T-cell (primary cell): ENCODE data around the gene PEX11B. TPM values are rescaled to one million over a fixed set of nuclear protein-coding genes. Genes with fewer than 3 reads are reported as not detected.

ENCODE experiments used
- ATAC-seq, 4 experiments: fragments of 200-7000 bp in 3 of 4; fragments of 150-1000 bp in 1 of 4; cut with Tn5 transposase; replicated peaks in 1 of 4; 1 replicate in 3 of 4; 2 replicates in 1 of 4; pipeline ENCODE4 v1.10.0; 2021; ENCODE audit warnings: moderate library complexity in 3 of 4, mild to moderate bottlenecking in 2 of 4, moderate number of reproducible peaks in 1 of 4
- CTCF ChIA-PET, 2 donors: fragments of 300-600 bp; sonication (Branson Sonifier 250); formaldehyde crosslinking; loops; one replicate each; lab custom pipeline; 2022; ENCODE audit warnings: antibody characterized with exemption in 2 of 2; lab: Charles Lee
- POLR2A ChIA-PET, 2 donors: fragments of 300-600 bp; sonication (Branson Sonifier 250); formaldehyde crosslinking; loops; one replicate each; lab custom pipeline; 2022; ENCODE audit warnings: antibody characterized with exemption in 2 of 2; lab: Charles Lee
- DNase-seq, 35 experiments: peaks; one replicate each; pipeline versions ENCODE4 v3.0.0 to v3.0.0-alpha.2; 2013 to 2023
- H3K27ac ChIP-seq: one replicate; pipeline ENCODE4 v1.5.1; 2013; ENCODE audit warnings: low read length
- H3K27me3 ChIP-seq, 2 experiments: replicated peaks in 1 of 2; 1 replicate in 1 of 2; 2 replicates in 1 of 2; pipeline versions ENCODE4 v1.6.1 to v1.7.0; 2013; ENCODE audit warnings: low read length in 1 of 2, mixed read lengths in 1 of 2; ENCODE audit not compliant: control insufficient read depth in 2 of 2, insufficient read depth in 2 of 2; ENCODE audit errors: extremely low read depth in 1 of 2
- H3K36me3 ChIP-seq, 2 donors: 1 replicate in 1 of 2; 2 replicates in 1 of 2; pipeline versions ENCODE4 v1.6.1 to v1.7.0; 2013; ENCODE audit warnings: low read length in 1 of 2; ENCODE audit not compliant: control insufficient read depth in 2 of 2, insufficient read depth in 1 of 2; ENCODE audit errors: extremely low read depth in 1 of 2
- H3K4me1 ChIP-seq, 2 experiments: 1 replicate in 1 of 2; 2 replicates in 1 of 2; pipeline versions ENCODE4 v1.6.1 to v1.7.0; 2013; ENCODE audit warnings: low read length in 2 of 2, mixed read lengths in 1 of 2; ENCODE audit not compliant: insufficient read depth in 2 of 2, control insufficient read depth in 1 of 2; ENCODE audit errors: extremely low read depth in 1 of 2
- H3K4me3 ChIP-seq, 2 donors: 1 replicate in 1 of 2; 2 replicates in 1 of 2; pipeline versions ENCODE4 v1.5.1 to v1.7.0; 2013; ENCODE audit warnings: mild to moderate bottlenecking in 2 of 2, low read length in 1 of 2, moderate library complexity in 1 of 2; ENCODE audit not compliant: control insufficient read depth in 1 of 2; ENCODE audit errors: extremely low read depth in 1 of 2
- H3K9me3 ChIP-seq: 2 replicates; pipeline ENCODE4 v1.7.0; 2013
- H3K27ac Mint-ChIP-seq, 2 donors: one replicate each; pipeline ENCODE4 v1.8.0; 2020 to 2021; ENCODE audit warnings: mild to moderate bottlenecking in 2 of 2, mixed read lengths in 2 of 2
- H3K27me3 Mint-ChIP-seq, 2 donors: one replicate each; pipeline ENCODE4 v1.8.0; 2021 to 2022; ENCODE audit warnings: mixed read lengths in 2 of 2
- H3K36me3 Mint-ChIP-seq: one replicate; pipeline ENCODE4 v1.8.0; 2021; ENCODE audit warnings: mixed read lengths
- H3K4me1 Mint-ChIP-seq, 3 donors: one replicate each; pipeline ENCODE4 v1.8.0; 2020 to 2022; ENCODE audit warnings: mixed read lengths in 3 of 3, mild to moderate bottlenecking in 1 of 3
- H3K4me3 Mint-ChIP-seq, 3 donors: one replicate each; pipeline ENCODE4 v1.8.0; 2020 to 2022; ENCODE audit warnings: mild to moderate bottlenecking in 3 of 3, mixed read lengths in 3 of 3, moderate library complexity in 3 of 3
- H3K9me3 Mint-ChIP-seq, 3 donors: one replicate each; pipeline ENCODE4 v1.8.0; 2020 to 2022; ENCODE audit warnings: mixed read lengths in 3 of 3
- WGBS: methylation state at CpG from one replicate; pipeline ENCODE4 v1.1.5; 2013; ENCODE audit warnings: missing lambda C conversion rate; ENCODE audit not compliant: insufficient coverage; 5-methylcytosine and 5-hydroxymethylcytosine counted together
- total RNA-seq, 35 experiments: library from RNA in 6 of 35; stranded (reverse) in 6 of 35; fragments of 120-200 nt in 1 of 35; gene quantifications; one replicate each; pipeline versions ENCODE4 v1.2.1 to v1.2.4 and lab custom pipeline; 2013 to 2026

Gene PEX11B
- total RNA-seq, 5 donors from 2014 or later (not counting 1 experiment from before 2014, with no cell fraction given): 18.8 to 36.3 (median 34.4) TPM

DNA sequence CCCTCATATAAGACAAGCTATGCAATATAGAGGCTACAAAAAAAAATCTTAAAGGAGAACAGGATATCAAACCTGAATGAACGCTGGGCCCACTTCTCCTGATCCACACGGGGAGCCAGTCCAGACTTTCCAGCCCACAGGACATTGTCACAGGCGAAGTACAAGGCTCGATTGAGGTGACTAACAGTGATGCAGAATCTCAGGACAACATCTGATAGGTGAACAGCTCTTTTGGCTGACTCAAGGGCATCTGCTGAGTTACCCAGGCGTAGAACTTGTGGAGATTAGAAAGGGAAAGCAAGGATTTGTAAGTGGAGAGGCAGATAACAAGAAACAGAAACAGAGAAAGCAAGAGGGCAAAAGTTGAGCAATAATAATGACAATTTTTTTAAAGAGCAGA, 1.8 kb downstream of the PEX11B start:
- Histone ChIP-seq H3K36me3 (peaks cover 7 to 23% of the 10 kb centered on the region in 2 donors), H3K27ac (no peak overlapping the region), H3K4me1 (peaks cover 14 to 29% of the 10 kb centered on the region in 2 experiments), H3K4me3 (no peak overlapping the region), H3K27me3 (no peaks in the 10 kb centered on the region), H3K9me3 (no peaks in the 10 kb centered on the region)
- H3K4me3 Mint-ChIP-seq: peak overlapping the region; percentile 82 to 94 (median 91)
- CTCF ChIA-PET: interaction anchor here in 1 of 2 donors (0.8 to 1.7 kb wide), 3 partner anchors 9 to 72 kb away, joined by 3 to 4 read pairs (median 4); partner anchors contain the start of genes LIX1L and NUDT17
- peaks cover 50 to 55% (median 55%) of the 10 kb centered on the region in 3 donors for H3K4me1 Mint-ChIP-seq
- peak overlapping the region; percentile 71 to 73 for H3K27ac Mint-ChIP-seq
- peaks cover 43% of the 10 kb centered on the region for H3K36me3 Mint-ChIP-seq
- H3K27me3 Mint-ChIP-seq: no peaks in the 10 kb centered on the region
- POLR2A ChIA-PET: interaction anchor here in 1 of 2 donors (0.6 to 0.7 kb wide), 2 partner anchors 9 to 89 kb away, joined by 3 to 8 read pairs; no protein-coding TSS in a partner anchor
- ATAC-seq (no peak), DNase-seq (no peak)
- 96% methylated on average over 5 of the region's 5 CpGs for WGBS
- H3K9me3 Mint-ChIP-seq: no peaks in the 10 kb centered on the region

DNA sequence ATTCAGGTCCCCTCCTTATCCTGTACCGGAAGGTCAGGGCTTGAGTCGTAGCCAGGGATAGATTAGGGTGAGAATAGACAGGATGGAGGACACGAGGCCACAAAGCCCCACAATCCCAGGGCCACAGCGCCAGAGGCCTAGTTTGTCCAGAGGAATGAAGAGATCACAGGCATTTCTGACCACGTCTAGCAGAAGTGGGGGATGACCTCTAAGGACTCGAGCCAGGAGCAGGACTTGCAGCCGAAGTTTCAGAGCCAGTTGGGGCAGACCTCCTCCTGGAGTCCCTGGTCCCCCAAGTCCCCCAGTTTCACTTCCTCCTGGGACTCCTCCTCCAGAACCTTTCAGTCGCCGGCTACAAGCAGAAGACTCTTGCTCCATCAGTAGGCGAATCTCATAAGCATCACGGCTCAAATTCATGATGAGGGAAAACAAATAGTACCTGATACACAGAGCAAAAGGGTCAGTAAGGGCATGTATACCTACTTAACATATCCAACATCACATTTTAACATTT, 6.3 kb downstream of the PEX11B start:
- H3K27me3 ChIP-seq: no peaks in the 10 kb centered on the region
- no peak overlapping the region for H3K27ac ChIP-seq
- 90% methylated on average over 6 of the region's 11 CpGs for WGBS
- no peak for DNase-seq
- peak overlapping the region in 1 of 2 donors; percentile 11 for H3K27ac Mint-ChIP-seq
- no peak overlapping the region for H3K4me3 Mint-ChIP-seq
- H3K36me3 ChIP-seq: peaks cover 7 to 35% of the 10 kb centered on the region in 2 donors
- H3K4me3 ChIP-seq: no peak overlapping the region
- no peaks in the 10 kb centered on the region for H3K9me3 ChIP-seq
- ATAC-seq: no peak
- ChIA-PET CTCF (interaction anchor here in 1 of 2 donors (0.7 kb wide), 1 partner anchor 28 kb away, joined by 4 read pairs; no protein-coding TSS in a partner anchor), POLR2A (no interaction called here)
- H3K9me3 Mint-ChIP-seq: no peaks in the 10 kb centered on the region
- H3K36me3 Mint-ChIP-seq: peaks cover 48% of the 10 kb centered on the region
- H3K4me1 ChIP-seq: peaks cover 0 to 9% of the 10 kb centered on the region in 2 experiments
- H3K4me1 Mint-ChIP-seq: peaks cover 25 to 35% (median 28%) of the 10 kb centered on the region in 3 donors
- no peaks in the 10 kb centered on the region for H3K27me3 Mint-ChIP-seq

DNA sequence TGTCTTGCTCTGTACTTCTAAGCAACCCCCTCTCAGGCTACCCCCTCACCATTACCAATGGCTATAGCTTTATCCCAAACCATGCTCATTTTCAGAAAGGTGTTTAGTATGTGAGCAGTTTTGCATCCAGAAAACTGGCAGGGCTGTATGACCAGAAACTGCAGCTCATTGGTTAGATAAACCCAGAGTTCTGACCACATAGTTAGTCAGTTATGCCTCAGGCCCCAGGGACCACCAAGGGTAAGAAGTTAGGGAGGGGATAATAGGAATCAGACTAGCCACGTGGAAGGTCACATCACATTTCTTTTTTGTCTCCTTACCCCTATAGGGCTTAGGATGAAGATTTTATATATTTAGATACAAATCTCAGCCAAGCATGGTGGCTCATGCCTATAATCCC, 9.9 kb downstream of the PEX11B start:
- no peak overlapping the region for H3K27ac Mint-ChIP-seq
- H3K9me3 Mint-ChIP-seq: no peaks in the 10 kb centered on the region
- H3K36me3 Mint-ChIP-seq: peaks cover 24% of the 10 kb centered on the region
- no peak overlapping the region for H3K27ac ChIP-seq
- ChIA-PET POLR2A (no interaction called here), CTCF (interaction anchor here (0.5 to 3.8 kb wide), 8 partner anchors 8 to 103 kb away, joined by 3 to 26 read pairs (median 4); partner anchors contain the start of genes NUDT17 (in 2 of the 2), ANKRD34A (in 1 of the 2), PIAS3 (in 1 of the 2) and POLR3GL (in 1 of the 2))
- WGBS: no CpG with 5 or more reads among the region's 1 CpG
- DNase-seq (no peak), ATAC-seq (no peak)
- no peak overlapping the region for H3K4me3 Mint-ChIP-seq
- H3K27me3 ChIP-seq: no peaks in the 10 kb centered on the region
- H3K9me3 ChIP-seq: no peaks in the 10 kb centered on the region
- peaks cover 0 to 3% of the 10 kb centered on the region in 2 experiments for H3K4me1 ChIP-seq
- no peak overlapping the region for H3K4me3 ChIP-seq
- peaks cover 6 to 13% (median 7%) of the 10 kb centered on the region in 3 donors for H3K4me1 Mint-ChIP-seq
- no peaks in the 10 kb centered on the region for H3K27me3 Mint-ChIP-seq
- H3K36me3 ChIP-seq: peaks cover 2 to 21% of the 10 kb centered on the region in 2 donors

- Histone ChIP-seq H3K4me1 (peaks cover 0 to 3% of the 10 kb centered on the region in 2 experiments), H3K9me3 (no peaks in the 10 kb centered on the region), H3K36me3 (peaks cover 0 to 16% of the 10 kb centered on the region in 2 donors), H3K27me3 (no peaks in the 10 kb centered on the region), H3K27ac (no peak overlapping the region), H3K4me3 (no peak overlapping the region)
- H3K27ac Mint-ChIP-seq: no peak overlapping the region
- H3K27me3 Mint-ChIP-seq: no peaks in the 10 kb centered on the region
- H3K4me3 Mint-ChIP-seq: no peak overlapping the region
- no peaks in the 10 kb centered on the region for H3K9me3 Mint-ChIP-seq
- CTCF ChIA-PET: interaction anchor here in 1 of 2 donors (0.6 to 1.7 kb wide), 4 partner anchors 9 to 122 kb away, joined by 3 to 6 read pairs (median 4); partner anchors contain the start of gene RBM8A
- DNase-seq (no peak), ATAC-seq (no peak)
- H3K4me1 Mint-ChIP-seq: peaks cover 5 to 8% (median 6%) of the 10 kb centered on the region in 3 donors
- POLR2A ChIA-PET: interaction anchor here (0.6 to 0.8 kb wide), 3 partner anchors 9 to 57 kb away, joined by 3 to 12 read pairs (median 10); no protein-coding TSS in a partner anchor
- peaks cover 17% of the 10 kb centered on the region for H3K36me3 Mint-ChIP-seq
- WGBS: 67% methylated on average over 2 of the region's 10 CpGs
These were observed 11.4 kb downstream of the PEX11B start for GRCh38 chr1:145906954-145907753.

GRCh38 chr1:145901312-145902021, 17.1 kb downstream of the PEX11B start:
- H3K27ac Mint-ChIP-seq: no peak overlapping the region
- Histone ChIP-seq H3K4me3 (no peak overlapping the region), H3K27ac (no peak overlapping the region), H3K36me3 (peaks cover 0 to 4% of the 10 kb centered on the region in 2 donors), H3K27me3 (no peaks in the 10 kb centered on the region), H3K9me3 (no peaks in the 10 kb centered on the region), H3K4me1 (no peaks in the 10 kb centered on the region)
- ChIA-PET CTCF (no interaction called here), POLR2A (no interaction called here)
- H3K27me3 Mint-ChIP-seq: no peaks in the 10 kb centered on the region
- 94% methylated on average over 4 of the region's 12 CpGs for WGBS
- no peaks in the 10 kb centered on the region for H3K9me3 Mint-ChIP-seq
- H3K4me1 Mint-ChIP-seq: no peaks in the 10 kb centered on the region
- H3K36me3 Mint-ChIP-seq: peaks cover 20% of the 10 kb centered on the region
- DNase-seq (no peak), ATAC-seq (no peak)
- H3K4me3 Mint-ChIP-seq: no peak overlapping the region

- Mint-ChIP-seq H3K4me3 (no peak overlapping the region), H3K27ac (no peak overlapping the region), H3K27me3 (no peaks in the 10 kb centered on the region), H3K36me3 (peaks cover 20% of the 10 kb centered on the region), H3K4me1 (no peaks in the 10 kb centered on the region), H3K9me3 (no peaks in the 10 kb centered on the region)
- no peak overlapping the region for H3K27ac ChIP-seq
- no peak overlapping the region for H3K4me3 ChIP-seq
- ChIA-PET POLR2A (no interaction called here), CTCF (no interaction called here)
- 95% methylated on average over 5 of the region's 5 CpGs for WGBS
- H3K27me3 ChIP-seq: no peaks in the 10 kb centered on the region
- H3K4me1 ChIP-seq: no peaks in the 10 kb centered on the region
- H3K36me3 ChIP-seq: peaks cover 0 to 4% of the 10 kb centered on the region in 2 donors
- H3K9me3 ChIP-seq: no peaks in the 10 kb centered on the region
- ATAC-seq (no peak), DNase-seq (no peak)
These were observed 19.8 kb downstream of the PEX11B start for GRCh38 chr1:145898756-145899155.
